VCaP (cell line): Measurements from ENCODE around the gene KCNJ9.

ENCODE experiments used
- H3K27ac ChIP-seq: fragments of 450-650 bp; 2 replicates; pipeline ENCODE4 v1.5.1; 2017
- CTCF ChIP-seq: fragments of 450-650 bp; conservative IDR thresholded peaks from 2 replicates; pipeline ENCODE4 v1.5.1; 2017; ENCODE audit warnings: mild to moderate bottlenecking, moderate library complexity

Gene KCNJ9

GRCh38 chr1:160081261-160081936, at the start of gene KCNJ9:
KCNJ9 (plus strand) TSS chr1:160081538; CDS start chr1:160084031, 2,493 bp downstream.
- TF ChIP-seq CTCF: no peak
- no peak within 1 kb of the TSS for H3K27ac ChIP-seq

GRCh38 chr1:160032165-160032820, 49.0 kb upstream of the KCNJ9 start:
- no peak for TF ChIP-seq CTCF
- H3K27ac ChIP-seq: peak overlapping the region; percentile 87

GRCh38 chr1:160040476-160040875, 40.9 kb upstream of the KCNJ9 start:
- TF ChIP-seq CTCF: no peak
- H3K27ac ChIP-seq: no peak overlapping the region

GRCh38 chr1:160043543-160043942, 37.8 kb upstream of the KCNJ9 start:
- TF ChIP-seq CTCF: no peak
- no peak overlapping the region for H3K27ac ChIP-seq

GRCh38 chr1:160045653-160046052, 35.7 kb upstream of the KCNJ9 start:
- H3K27ac ChIP-seq: no peak overlapping the region
- TF ChIP-seq CTCF: no peak

GRCh38 chr1:160046494-160047110, 34.7 kb upstream of the KCNJ9 start:
- no peak overlapping the region for H3K27ac ChIP-seq
- TF ChIP-seq CTCF: peak; percentile 23; the same call in 1 of the 2 replicates

- H3K27ac ChIP-seq: no peak overlapping the region
- TF ChIP-seq CTCF: no peak
Observed at GRCh38 chr1:160047111-160047991, 34.0 kb upstream of the KCNJ9 start.
